H1 (cell line): ENCODE results near the gene SLC8A1. TPM values are rescaled to one million over a fixed set of nuclear protein-coding genes. Genes with fewer than 3 reads are reported as not detected.

Source experiments
- CTCF ChIA-PET: fragments of 300-600 bp; sonication (Branson Sonifier 250); formaldehyde crosslinking; loops from one replicate; lab custom pipeline; 2021; ENCODE audit not compliant: partially characterized antibody; lab: Charles Lee
- POLR2A ChIA-PET: fragments of 300-600 bp; sonication (Branson Sonifier 250); formaldehyde crosslinking; loops from one replicate; lab custom pipeline; 2021; ENCODE audit warnings: inconsistent platforms; ENCODE audit not compliant: partially characterized antibody; lab: Charles Lee
- DNase-seq, 2 experiments: peaks; one replicate each; pipeline versions ENCODE4 v3.0.0 to v3.0.0-alpha.2; 2010 to 2022; ENCODE audit warnings: low spot score in 2 of 2, low read depth in 1 of 2, mixed read lengths in 1 of 2
- FAIRE-seq: peaks from 2 replicates; lab custom pipeline; 2011; peaks lifted over from hg19 to GRCh38; lab: Jason Lieb, UNC
- H2AFZ ChIP-seq: 2 replicates; pipeline ENCODE4 v1.8.1; 2012; ENCODE audit warnings: low read length, inconsistent platforms
- H2AK5ac ChIP-seq: 2 replicates; pipeline ENCODE4 v1.6.1; 2013; ENCODE audit warnings: low read depth, low read length
- H2BK120ac ChIP-seq: replicated peaks from 2 replicates; pipeline ENCODE3; 2013; ENCODE audit warnings: low read depth, low read length, inconsistent platforms
- H2BK12ac ChIP-seq: 2 replicates; pipeline ENCODE4 v1.6.1; 2013; ENCODE audit warnings: low read depth, low read length
- H2BK15ac ChIP-seq: 2 replicates; pipeline ENCODE4 v1.6.1; 2013; ENCODE audit warnings: low read length
- H2BK20ac ChIP-seq: 2 replicates; pipeline ENCODE4 v1.6.1; 2013; ENCODE audit warnings: low read length
- H2BK5ac ChIP-seq: 2 replicates; pipeline ENCODE4 v1.6.1; 2013; ENCODE audit warnings: low read depth, low read length
- H3K14ac ChIP-seq: 2 replicates; pipeline ENCODE4 v1.6.1; 2013; ENCODE audit warnings: inconsistent platforms; ENCODE audit not compliant: insufficient read length
- H3K18ac ChIP-seq: 2 replicates; pipeline ENCODE4 v1.6.1; 2013; ENCODE audit warnings: low read length; ENCODE audit errors: extremely low read depth
- H3K23ac ChIP-seq: 2 replicates; pipeline ENCODE4 v1.6.1; 2013; ENCODE audit warnings: inconsistent platforms; ENCODE audit not compliant: insufficient read length
- H3K23me2 ChIP-seq: 2 replicates; pipeline ENCODE4 v1.6.1; 2013; ENCODE audit warnings: low read depth, low read length
- H3K27ac ChIP-seq: 2 replicates; pipeline ENCODE4 v1.6.1; 2011; ENCODE audit warnings: low read depth, low read length, inconsistent platforms
- H3K27me3 ChIP-seq, 4 experiments: replicated peaks in 1 of 4; 1 replicate in 1 of 4; 2 replicates in 3 of 4; pipeline versions ENCODE4 v1.6.1 to v1.8.1; 2011 to 2013; ENCODE audit warnings: low read length in 3 of 4, mild to moderate bottlenecking in 3 of 4, inconsistent platforms in 2 of 4, mixed read lengths in 2 of 4, moderate library complexity in 1 of 4; ENCODE audit not compliant: control insufficient read depth in 3 of 4, insufficient read depth in 3 of 4; ENCODE audit errors: extremely low read depth in 1 of 4
- H3K36me3 ChIP-seq, 4 experiments: 2 replicates each; pipeline versions ENCODE4 v1.6.1 to v1.8.1; 2011 to 2013; ENCODE audit warnings: mild to moderate bottlenecking in 4 of 4, low read length in 3 of 4, moderate library complexity in 2 of 4, control low read depth in 1 of 4, inconsistent platforms in 1 of 4; ENCODE audit not compliant: insufficient read depth in 4 of 4, control insufficient read depth in 2 of 4
- H3K4ac ChIP-seq: replicated peaks from 2 replicates; pipeline ENCODE3; 2013; ENCODE audit warnings: low read length, low read depth, mixed read lengths, inconsistent platforms; ENCODE audit not compliant: insufficient read length
- H3K4me1 ChIP-seq, 4 experiments: replicated peaks in 1 of 4; 1 replicate in 1 of 4; 2 replicates in 3 of 4; pipeline versions ENCODE4 v1.6.1 to v1.8.1; 2011 to 2013; ENCODE audit warnings: low read length in 3 of 4, inconsistent platforms in 2 of 4, mixed read lengths in 1 of 4; ENCODE audit not compliant: insufficient read depth in 4 of 4, control insufficient read depth in 3 of 4
- H3K4me2 ChIP-seq, 2 experiments: 2 replicates each; pipeline versions ENCODE4 v1.6.1 to v1.8.1; 2011 to 2013; ENCODE audit warnings: low read depth in 2 of 2, low read length in 2 of 2, control low read depth in 1 of 2, inconsistent platforms in 1 of 2, mild to moderate bottlenecking in 1 of 2; ENCODE audit not compliant: insufficient read depth in 1 of 2
- H3K4me3 ChIP-seq, 4 experiments: fragments of 200-600, 300-600 bp in 1 of 4; sonication (generic), shearing (Covaris generic), sonication (Bioruptor Twin) in 1 of 4; 2 replicates each; pipeline versions ENCODE4 v1.5.1 to v1.8.1; 2011 to 2016; ENCODE audit warnings: low read length in 4 of 4, low read depth in 3 of 4, control low read depth in 2 of 4, inconsistent platforms in 2 of 4, mild to moderate bottlenecking in 2 of 4, mixed read lengths in 1 of 4, moderate library complexity in 1 of 4; ENCODE audit not compliant: insufficient read depth in 2 of 4; ENCODE audit errors: extremely low read depth in 1 of 4
- H3K56ac ChIP-seq: replicated peaks from 2 replicates; pipeline ENCODE3; 2013; ENCODE audit warnings: low read depth, mild to moderate bottlenecking, mixed read lengths, low read length, inconsistent platforms; ENCODE audit not compliant: insufficient read length
- H3K79me1 ChIP-seq: 2 replicates; pipeline ENCODE4 v1.6.1; 2013; ENCODE audit warnings: low read depth, low read length, control low read depth
- H3K79me2 ChIP-seq, 2 experiments: 2 replicates each; pipeline versions ENCODE4 v1.6.1 to v1.8.1; 2012 to 2013; ENCODE audit warnings: low read length in 2 of 2, mild to moderate bottlenecking in 2 of 2, inconsistent platforms in 1 of 2; ENCODE audit not compliant: insufficient read depth in 2 of 2, control insufficient read depth in 1 of 2
- H3K9ac ChIP-seq, 4 experiments: replicated peaks in 1 of 4; 1 replicate in 1 of 4; 2 replicates in 3 of 4; pipeline versions ENCODE4 v1.6.1 to v1.8.1; 2011 to 2013; ENCODE audit warnings: low read depth in 3 of 4, low read length in 3 of 4, control low read depth in 2 of 4, mild to moderate bottlenecking in 2 of 4, moderate library complexity in 2 of 4, inconsistent platforms in 1 of 4; ENCODE audit errors: extremely low read depth in 1 of 4
- H3K9me3 ChIP-seq, 2 experiments: 2 replicates each; pipeline versions ENCODE4 v1.6.1 to v1.8.1; 2012 to 2013; ENCODE audit warnings: mild to moderate bottlenecking in 2 of 2, moderate library complexity in 2 of 2, control low read depth in 1 of 2, inconsistent platforms in 1 of 2, low read depth in 1 of 2, low read length in 1 of 2, mixed read lengths in 1 of 2; ENCODE audit not compliant: insufficient read depth in 2 of 2
- H4K20me1 ChIP-seq, 2 experiments: replicated peaks in 1 of 2; 2 replicates each; pipeline versions ENCODE3 to v1.8.1; 2011 to 2013; ENCODE audit warnings: inconsistent platforms in 2 of 2, low read length in 2 of 2, mild to moderate bottlenecking in 1 of 2; ENCODE audit not compliant: insufficient read depth in 2 of 2, control insufficient read depth in 1 of 2
- H4K5ac ChIP-seq: 2 replicates; pipeline ENCODE4 v1.6.1; 2013; ENCODE audit warnings: low read length, low read depth, mixed read lengths, inconsistent platforms; ENCODE audit not compliant: insufficient read length
- H4K8ac ChIP-seq: 2 replicates; pipeline ENCODE4 v1.8.0; 2013; ENCODE audit warnings: mild to moderate bottlenecking, moderate library complexity, low read length, inconsistent platforms; ENCODE audit not compliant: insufficient read depth; ENCODE audit errors: extremely low read depth
- H4K91ac ChIP-seq: replicated peaks from 2 replicates; pipeline ENCODE3; 2013; ENCODE audit warnings: low read length, mixed read lengths, inconsistent platforms; ENCODE audit not compliant: insufficient read length
- CBX5 ChIP-seq: fragments of 300-800, 300-1000 bp; sonication (generic); IDR thresholded peaks from 2 replicates; pipeline ENCODE4 v1.7.1; 2016; ENCODE audit warnings: antibody characterized with exemption, low read length, low read depth
- KDM1A ChIP-seq: fragments of 200-600, 300-600 bp; sonication (generic); IDR thresholded peaks from 2 replicates; pipeline ENCODE4 v1.7.1; 2016; ENCODE audit warnings: mild to moderate bottlenecking, low read length, borderline replicate concordance
- WGBS, 2 experiments: shearing (Covaris generic) in 1 of 2; methylation state at CpG; one replicate each; pipeline versions ENCODE4 v1.1.6 to v1.1.7; 2013 to 2015; ENCODE audit warnings: low lambda C conversion rate in 2 of 2, mixed read lengths in 2 of 2, inconsistent platforms in 1 of 2, low coverage in 1 of 2, missing lambda C conversion rate in 1 of 2; ENCODE audit not compliant: insufficient replicate concordance in 2 of 2, insufficient coverage in 1 of 2, insufficient read length in 1 of 2; ENCODE audit errors: extremely low coverage in 1 of 2, missing lambda C conversion rate in 1 of 2; 5-methylcytosine and 5-hydroxymethylcytosine counted together
- polyA plus RNA-seq, 7 experiments: library from polyadenylated mRNA; depleted of rRNA in 3 of 7; stranded (reverse) in 5 of 7; unstranded in 2 of 7; fragments of >200 nt in 5 of 7; fragments of 200-250 nt in 2 of 7; gene quantifications; 1 replicate in 5 of 7; 2 replicates in 1 of 7; 4 replicates in 1 of 7; pipeline versions ENCODE4 v1.2.1 to v1.2.3, GENCODE V29; 2011 to 2013; ENCODE audit warnings: missing spikeins in 2 of 7, mixed read lengths in 2 of 7
- total RNA-seq: library from RNA; stranded (reverse); fragmentation: NEBNext Ultra II Directional; extraction: Animal tissue kit (Norgen Biotek cat#: 25700); gene quantifications from 2 replicates; pipeline ENCODE4 v1.2.1, GENCODE V29; 2021

The SLC8A1 gene
- total and polyA plus RNA-seq, 2 of the 8 experiments (the other 6 are each of a cell fraction or from before 2014, with no cell fraction given) = 0.68 to 3.6 TPM

DNA sequence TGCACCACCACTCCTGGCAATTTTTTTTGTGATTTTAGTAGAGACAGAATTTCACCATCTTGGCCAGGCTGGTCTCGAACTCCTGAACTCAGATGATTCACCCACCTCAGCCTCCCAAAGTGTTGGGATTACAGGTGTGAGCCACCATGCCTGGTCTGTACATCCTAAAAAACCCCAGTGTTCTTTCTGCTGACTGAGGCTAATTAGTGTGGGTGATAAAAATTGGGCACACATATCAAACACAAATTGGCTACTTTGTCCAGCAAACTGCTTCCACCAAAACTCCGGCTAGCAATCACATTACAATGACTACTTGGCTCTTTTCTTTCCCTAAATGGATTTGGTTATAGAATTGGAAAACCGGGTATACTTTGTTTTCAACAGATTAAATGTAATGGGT is 153.9 kb downstream of the SLC8A1 start:
- 92% methylated on average over 3 of the region's 3 CpGs; no CpG with 5 or more reads in 1 of the 2 experiments for WGBS, 2 experiments
- H2BK15ac ChIP-seq = no peak overlapping the region
- no peak overlapping the region for H3K14ac ChIP-seq

More for the DNA sequence above, 153.9 kb downstream of the SLC8A1 start:
- no peak overlapping the region for H3K23ac ChIP-seq
- no peaks in the 10 kb centered on the region for H3K36me3 ChIP-seq
- H3K79me1 ChIP-seq = no peaks in the 10 kb centered on the region
- H4K5ac ChIP-seq = no peak overlapping the region
- no peak overlapping the region for H2BK5ac ChIP-seq
- DNase-seq = no peak
- no peak overlapping the region for H3K18ac ChIP-seq
- H3K4me2 ChIP-seq = no peak overlapping the region
- H2AK5ac ChIP-seq = no peak overlapping the region
- H4K91ac ChIP-seq = no peak overlapping the region
- CTCF ChIA-PET = no interaction called here
- H2BK120ac ChIP-seq = no peak overlapping the region
- no peak overlapping the region for H2AFZ ChIP-seq
- no peaks in the 10 kb centered on the region for H3K9me3 ChIP-seq
- TF ChIP-seq CBX5 = no peak
- no peak for TF ChIP-seq KDM1A
- TF ChIP-seq, all 59 proteins: peak for 0
- H3K27ac ChIP-seq = no peak overlapping the region
- no peak for FAIRE-seq
- H3K27me3 ChIP-seq = no peaks in the 10 kb centered on the region
- H3K9ac ChIP-seq = no peak overlapping the region
- no peaks in the 10 kb centered on the region for H4K20me1 ChIP-seq
- H3K56ac ChIP-seq = no peak overlapping the region
- H2BK20ac ChIP-seq = no peak overlapping the region
- no peaks in the 10 kb centered on the region for H3K79me2 ChIP-seq
- H3K4me1 ChIP-seq = no peaks in the 10 kb centered on the region
- H3K4me3 ChIP-seq = no peak overlapping the region
- H3K23me2 ChIP-seq = no peaks in the 10 kb centered on the region
- POLR2A ChIA-PET = no interaction called here
- H3K4ac ChIP-seq = no peak overlapping the region
- H4K8ac ChIP-seq = no peak overlapping the region
- H2BK12ac ChIP-seq = no peak overlapping the region
